Body of pancreas (tissue), 4 donors: ENCODE measurements around the gene VWA8. TPM values are rescaled to one million over a fixed set of nuclear protein-coding genes. Genes with fewer than 3 reads are reported as not detected.

ENCODE experiments used
- ATAC-seq: fragments of 150-250 bp; one replicate; pipeline ENCODE4 v1.9.1; 2016
- DNase-seq, 4 donors: peaks; one replicate each; pipeline ENCODE4 v3.0.0-alpha.2; 2019
- H3K27ac ChIP-seq, 4 donors: fragments of 200-600 bp; sonication (generic); 1 replicate in 3 of 4; 2 replicates in 1 of 4; pipeline versions ENCODE4 v1.5.1 to v1.6.1; 2016 to 2019; ENCODE audit warnings: mild to moderate bottlenecking in 1 of 4, mixed read lengths in 1 of 4, moderate library complexity in 1 of 4
- H3K27me3 ChIP-seq, 2 donors: fragments of 200-600 bp; sonication (generic); one replicate each; pipeline ENCODE4 v1.6.0; 2016; ENCODE audit warnings: mild to moderate bottlenecking in 1 of 2
- H3K36me3 ChIP-seq, 2 donors: fragments of 200-600 bp; sonication (generic); replicated peaks in 1 of 2; 2 replicates each; pipeline ENCODE4 v1.5.1; 2016; ENCODE audit warnings: low read depth in 2 of 2; ENCODE audit not compliant: insufficient read depth in 1 of 2
- H3K4me1 ChIP-seq: fragments of 200-600 bp; sonication (generic); one replicate; pipeline ENCODE4 v1.6.0; 2016
- H3K4me3 ChIP-seq, 2 donors: fragments of 200-600 bp; sonication (generic); 1 replicate in 1 of 2; 2 replicates in 1 of 2; pipeline ENCODE4 v1.5.1; 2016 to 2019
- H3K9me3 ChIP-seq, 3 donors: fragments of 200-600 bp; sonication (generic); 1 replicate in 2 of 3; 2 replicates in 1 of 3; pipeline ENCODE4 v1.5.1; 2016
- CTCF ChIP-seq, 7 experiments: fragments of 450-650 bp in 4 of 7; fragments of 200-600 bp in 3 of 7; sonication (generic) in 3 of 7; IDR thresholded peaks; one replicate each; pipeline ENCODE4 v1.5.1; 2016 to 2019; ENCODE audit warnings: antibody characterized with exemption in 7 of 7
- POLR2A ChIP-seq, 3 donors: fragments of 450-650 bp; IDR thresholded peaks; one replicate each; pipeline ENCODE4 v1.6.1; 2016; ENCODE audit warnings: antibody characterized with exemption in 3 of 3, mild to moderate bottlenecking in 2 of 3
- WGBS, 2 donors: methylation state at CpG; one replicate each; pipeline ENCODE4 v1.1.5; 2017; 5-methylcytosine and 5-hydroxymethylcytosine counted together
- intact Hi-C: fragments of 100-400 bp; cut with DNase I; formaldehyde crosslinking; loops from one replicate; pipeline ENCODE4 v1.15.1; 2023
- total RNA-seq, 2 donors: library from RNA; depleted of rRNA; stranded (reverse); fragments of >200 nt; gene quantifications; one replicate each; pipeline ENCODE4 v1.1.0, GENCODE V29; 2016

Gene VWA8
- total RNA-seq, 2 donors from 2014 or later, result 15.8 to 29.3 TPM

DNA sequence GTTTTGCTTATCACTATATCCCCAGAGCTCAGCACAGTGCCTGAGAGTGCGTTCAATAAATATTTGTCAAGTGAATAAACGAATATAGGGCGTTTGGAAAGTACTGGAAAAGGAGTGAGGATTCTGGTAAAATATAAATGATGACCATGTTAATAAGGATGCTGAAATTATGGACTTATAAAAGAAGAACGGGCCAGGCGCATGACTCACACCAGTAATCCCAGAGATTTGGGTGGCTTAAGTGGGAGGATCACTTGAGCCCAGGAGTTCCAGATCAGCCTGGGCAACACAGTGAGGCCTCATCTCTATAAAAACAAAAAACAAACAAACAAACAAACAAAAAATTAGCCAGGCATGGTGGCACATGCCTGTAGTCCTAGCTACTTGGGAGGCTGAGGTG, 198.1 kb downstream of the VWA8 start:
- WGBS, 2 donors, result 81 to 87% methylated on average over 5 of the region's 5 CpGs
- Histone ChIP-seq H3K9me3 (no peaks in the 10 kb centered on the region), H3K4me1 (peaks cover 26% of the 10 kb centered on the region), H3K27me3 (no peaks in the 10 kb centered on the region), H3K36me3 (no peaks in the 10 kb centered on the region), H3K4me3 (no peak overlapping the region), H3K27ac (no peak overlapping the region)
- no peak for DNase-seq
- TF ChIP-seq CTCF (IDR thresholded peaks at IDR 0.05), result no peak
- TF ChIP-seq POLR2A (IDR thresholded peaks at IDR 0.05), result no peak
- ATAC-seq, result no peak
- intact Hi-C loops, result no loop called here

DNA sequence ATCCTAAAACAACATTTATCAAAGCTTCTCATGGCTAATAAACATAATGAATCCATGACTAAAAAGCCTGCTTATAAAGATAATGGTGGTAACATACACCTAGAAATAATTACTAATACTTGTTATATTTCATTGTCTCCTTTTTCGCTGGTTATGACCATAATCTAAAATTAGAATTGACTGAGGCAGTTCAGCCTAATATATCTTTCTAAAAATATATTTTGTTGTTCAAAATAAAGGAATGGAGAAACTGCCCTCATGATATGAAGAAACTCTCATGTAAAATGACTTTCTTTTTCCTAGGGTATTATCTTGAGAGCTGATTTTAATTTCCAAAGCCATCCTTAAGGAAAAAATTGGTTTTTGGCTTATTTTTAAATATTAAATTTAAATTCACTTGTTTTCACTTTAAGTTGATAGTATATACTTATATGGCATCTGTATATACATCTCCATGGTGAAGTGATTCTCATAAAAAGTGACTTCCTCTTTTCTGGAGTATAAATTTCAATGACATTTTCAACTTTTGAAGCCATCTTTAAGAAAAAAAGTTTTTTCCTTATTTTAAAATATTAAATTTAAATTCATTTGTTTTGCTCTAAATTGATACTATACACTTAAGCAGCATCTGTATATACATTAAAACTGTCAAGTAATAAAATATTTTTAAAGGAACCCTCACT, 204.6 kb downstream of the VWA8 start:
- H3K4me1 ChIP-seq, result peaks cover 7% of the 10 kb centered on the region
- DNase-seq (no peak), ATAC-seq (no peak)
- no peaks in the 10 kb centered on the region for H3K27me3 ChIP-seq
- TF ChIP-seq POLR2A (IDR thresholded peaks at IDR 0.05) (no peak), CTCF (IDR thresholded peaks at IDR 0.05) (no peak)
- no peaks in the 10 kb centered on the region for H3K36me3 ChIP-seq
- H3K4me3 ChIP-seq, result no peak overlapping the region
- WGBS, 2 donors, result 94 to 97% methylated on average over 1 of the region's 1 CpG
- intact Hi-C loops, result no loop called here
- H3K27ac ChIP-seq, result no peak overlapping the region
- no peaks in the 10 kb centered on the region for H3K9me3 ChIP-seq

- no peak for ATAC-seq
- intact Hi-C loops, result no loop called here
- DNase-seq, result no peak
- peaks cover 11% of the 10 kb centered on the region for H3K4me1 ChIP-seq
- no peak overlapping the region for H3K4me3 ChIP-seq
- H3K27ac ChIP-seq, result no peak overlapping the region
- WGBS, 2 donors, result 71 to 76% methylated on average over 3 of the region's 3 CpGs
- H3K27me3 ChIP-seq, result no peaks in the 10 kb centered on the region
- no peaks in the 10 kb centered on the region for H3K9me3 ChIP-seq
- TF ChIP-seq CTCF (IDR thresholded peaks at IDR 0.05) (peak in 2 of 7 experiments; percentile 11 to 24), POLR2A (IDR thresholded peaks at IDR 0.05) (no peak)
- H3K36me3 ChIP-seq, result no peaks in the 10 kb centered on the region
Measured at GRCh38 chr13:41751734-41752445, 209.0 kb downstream of the VWA8 start.

DNA sequence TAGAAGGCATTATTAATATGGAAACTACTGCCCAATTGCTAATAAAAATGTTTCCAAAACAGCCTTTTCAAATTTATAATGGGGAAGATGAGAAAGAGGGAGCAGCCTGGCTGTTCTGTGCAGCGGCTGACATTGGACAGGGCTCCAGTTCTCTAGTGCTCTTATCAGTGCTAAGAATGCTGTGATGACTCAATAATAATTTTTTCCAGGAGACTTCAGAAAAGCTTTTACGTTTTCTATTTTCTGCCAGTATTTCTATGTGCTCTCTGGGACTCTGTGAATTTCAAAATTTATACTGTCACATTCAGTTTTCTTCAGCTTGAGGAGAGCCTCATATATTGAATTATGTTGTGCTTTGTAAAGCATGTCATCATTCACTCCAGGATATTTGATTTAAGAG, 209.6 kb downstream of the VWA8 start:
- Histone ChIP-seq H3K27ac (no peak overlapping the region), H3K4me1 (peaks cover 11% of the 10 kb centered on the region), H3K4me3 (no peak overlapping the region), H3K36me3 (no peaks in the 10 kb centered on the region), H3K27me3 (no peaks in the 10 kb centered on the region), H3K9me3 (no peaks in the 10 kb centered on the region)
- peak in 3 of 4 donors; percentile 11 to 19 (median 15) for DNase-seq
- ATAC-seq, result peak; percentile 63
- intact Hi-C loops, result no loop called here
- TF ChIP-seq POLR2A (IDR thresholded peaks at IDR 0.05), result no peak
- TF ChIP-seq CTCF (IDR thresholded peaks at IDR 0.05), result no peak
- 45 to 50% methylated on average over 2 of the region's 2 CpGs for WGBS, 2 donors
